Tibial artery (tissue), 4 donors: ENCODE measurements around the gene RAB27B.
"Not testable (repeated sequence)": the region's sequence is repeated elsewhere in the genome, so short reads cannot be mapped to it uniquely, and the experiment has no call there.

Experiments used
- DNase-seq, 2 donors: peaks; one replicate each; pipeline ENCODE4 v3.0.0-alpha.2; 2019
- H3K27ac ChIP-seq, 2 donors: fragments of 200-600 bp; sonication (generic) in 1 of 2; 1 replicate in 1 of 2; 2 replicates in 1 of 2; pipeline ENCODE4 v1.5.1; 2018 to 2019; ENCODE audit warnings: mild to moderate bottlenecking in 1 of 2
- H3K27me3 ChIP-seq, 2 donors: fragments of 200-600 bp; sonication (generic) in 1 of 2; one replicate each; pipeline versions ENCODE4 v1.5.1 to v1.6.0; 2016 to 2019
- H3K36me3 ChIP-seq, 3 donors: fragments of 200-600 bp; sonication (generic) in 2 of 3; one replicate each; pipeline ENCODE4 v1.5.1; 2016 to 2019; ENCODE audit warnings: mild to moderate bottlenecking in 2 of 3
- H3K4me1 ChIP-seq, 4 donors: fragments of 200-600 bp; sonication (generic) in 2 of 4; 1 replicate in 3 of 4; 2 replicates in 1 of 4; pipeline ENCODE4 v1.5.1; 2016 to 2019
- H3K4me3 ChIP-seq, 2 donors: fragments of 200-600 bp; sonication (generic) in 1 of 2; 1 replicate in 1 of 2; 2 replicates in 1 of 2; pipeline ENCODE4 v1.5.1; 2018 to 2019; ENCODE audit warnings: mild to moderate bottlenecking in 2 of 2
- H3K9me3 ChIP-seq, 3 donors: fragments of 200-600 bp; sonication (generic) in 1 of 3; one replicate each; pipeline ENCODE4 v1.5.1; 2016 to 2019
- intact Hi-C: fragments of 100-400 bp; cut with DNase I; formaldehyde crosslinking; loops from one replicate; pipeline ENCODE4 v1.15.0; 2023; ENCODE audit warnings: low total_unique reads
- TF ChIP-seq, protein P1 (sequence below), 2 experiments: fragments of 200-600 bp in 1 of 2; fragments of 450-650 bp in 1 of 2; IDR thresholded peaks; one replicate each; pipeline ENCODE4 v1.5.1; 2017 to 2019; ENCODE audit warnings: antibody characterized with exemption in 2 of 2, mild to moderate bottlenecking in 1 of 2, moderate library complexity in 1 of 2

Gene RAB27B

GRCh38 chr18:54806526-54806925 lies 21.8 kb upstream of the RAB27B start:
- DNase-seq = no peak
- Histone ChIP-seq H3K36me3 (no peaks in the 10 kb centered on the region), H3K27me3 (no peaks in the 10 kb centered on the region), H3K4me3 (no peak overlapping the region), H3K27ac (no peak overlapping the region), H3K4me1 (no peaks in the 10 kb centered on the region), H3K9me3 (no peaks in the 10 kb centered on the region)
- TF ChIP-seq, protein P1, sequence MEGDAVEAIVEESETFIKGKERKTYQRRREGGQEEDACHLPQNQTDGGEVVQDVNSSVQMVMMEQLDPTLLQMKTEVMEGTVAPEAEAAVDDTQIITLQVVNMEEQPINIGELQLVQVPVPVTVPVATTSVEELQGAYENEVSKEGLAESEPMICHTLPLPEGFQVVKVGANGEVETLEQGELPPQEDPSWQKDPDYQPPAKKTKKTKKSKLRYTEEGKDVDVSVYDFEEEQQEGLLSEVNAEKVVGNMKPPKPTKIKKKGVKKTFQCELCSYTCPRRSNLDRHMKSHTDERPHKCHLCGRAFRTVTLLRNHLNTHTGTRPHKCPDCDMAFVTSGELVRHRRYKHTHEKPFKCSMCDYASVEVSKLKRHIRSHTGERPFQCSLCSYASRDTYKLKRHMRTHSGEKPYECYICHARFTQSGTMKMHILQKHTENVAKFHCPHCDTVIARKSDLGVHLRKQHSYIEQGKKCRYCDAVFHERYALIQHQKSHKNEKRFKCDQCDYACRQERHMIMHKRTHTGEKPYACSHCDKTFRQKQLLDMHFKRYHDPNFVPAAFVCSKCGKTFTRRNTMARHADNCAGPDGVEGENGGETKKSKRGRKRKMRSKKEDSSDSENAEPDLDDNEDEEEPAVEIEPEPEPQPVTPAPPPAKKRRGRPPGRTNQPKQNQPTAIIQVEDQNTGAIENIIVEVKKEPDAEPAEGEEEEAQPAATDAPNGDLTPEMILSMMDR (IDR thresholded peaks at IDR 0.05) = no peak
- intact Hi-C loops = no loop called here

GRCh38 chr18:54807303-54807702 lies 21.0 kb upstream of the RAB27B start:
- Histone ChIP-seq H3K9me3 (no peaks in the 10 kb centered on the region), H3K4me3 (no peak overlapping the region), H3K4me1 (no peaks in the 10 kb centered on the region), H3K27me3 (no peaks in the 10 kb centered on the region), H3K27ac (no peak overlapping the region), H3K36me3 (no peaks in the 10 kb centered on the region)
- intact Hi-C loops = no loop called here
- TF ChIP-seq, protein P1 (IDR thresholded peaks at IDR 0.05) = no peak
- DNase-seq = no peak

- H3K27me3 ChIP-seq, H3K9me3 ChIP-seq, intact Hi-C loops, DNase-seq, H3K36me3 ChIP-seq, H3K4me1 ChIP-seq, H3K4me3 ChIP-seq, H3K27ac ChIP-seq: not testable (repeated sequence)
Measured at GRCh38 chr18:54810662-54811061, 17.6 kb upstream of the RAB27B start.

- Histone ChIP-seq H3K27me3 (no peaks in the 10 kb centered on the region), H3K4me3 (no peak overlapping the region), H3K9me3 (no peaks in the 10 kb centered on the region), H3K4me1 (no peaks in the 10 kb centered on the region), H3K36me3 (no peaks in the 10 kb centered on the region), H3K27ac (no peak overlapping the region)
- intact Hi-C loops = no loop called here
- TF ChIP-seq, protein P1 (IDR thresholded peaks at IDR 0.05) = no peak
- DNase-seq = no peak
Measured at GRCh38 chr18:54812885-54813284, 15.4 kb upstream of the RAB27B start.

DNA sequence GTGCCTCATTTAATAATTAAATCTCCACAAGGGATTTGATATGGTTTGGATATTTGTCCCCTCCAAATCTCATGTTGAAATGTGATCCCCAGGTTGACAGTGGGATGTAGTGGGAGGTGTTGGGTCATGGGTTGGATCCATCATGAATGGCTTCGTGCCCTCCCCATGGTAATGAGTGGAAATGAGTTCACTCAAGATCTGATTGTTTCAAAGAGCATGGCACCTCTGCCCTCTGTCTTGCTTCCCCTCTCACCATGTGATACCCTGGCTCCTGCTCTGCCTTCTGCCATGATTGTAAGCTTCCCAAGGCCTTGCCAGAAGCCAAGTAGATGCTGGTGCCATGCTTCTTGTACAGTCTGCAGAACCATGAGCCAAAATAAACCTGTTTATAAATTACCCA lies 15.0 kb upstream of the RAB27B start:
- Histone ChIP-seq H3K27me3 (no peaks in the 10 kb centered on the region), H3K36me3 (no peaks in the 10 kb centered on the region), H3K9me3 (no peaks in the 10 kb centered on the region), H3K4me1 (no peaks in the 10 kb centered on the region), H3K27ac (no peak overlapping the region), H3K4me3 (no peak overlapping the region)
- TF ChIP-seq, protein P1 (IDR thresholded peaks at IDR 0.05) = no peak
- intact Hi-C loops = no loop called here
- no peak for DNase-seq

- intact Hi-C loops = no loop called here
- no peak overlapping the region for H3K4me3 ChIP-seq
- no peak overlapping the region for H3K27ac ChIP-seq
- DNase-seq = no peak
- no peaks in the 10 kb centered on the region for H3K9me3 ChIP-seq
- no peaks in the 10 kb centered on the region for H3K36me3 ChIP-seq
- no peaks in the 10 kb centered on the region for H3K27me3 ChIP-seq
- TF ChIP-seq, protein P1 (IDR thresholded peaks at IDR 0.05) = no peak
- no peaks in the 10 kb centered on the region for H3K4me1 ChIP-seq
Measured at GRCh38 chr18:54813977-54814565, 14.2 kb upstream of the RAB27B start.
